Testis (tissue), 3 donors: ENCODE data around the gene IFT22. TPM values are rescaled to one million over a fixed set of nuclear protein-coding genes. Genes with fewer than 3 reads are reported as not detected.

Experiments
- DNase-seq: peaks from one replicate; pipeline ENCODE4 v3.0.0-alpha.2; 2019
- H3K27ac ChIP-seq, 2 donors: fragments of 200-600 bp; sonication (generic); one replicate each; pipeline ENCODE4 v1.5.1; 2019
- H3K27me3 ChIP-seq: fragments of 200-600 bp; sonication (generic); one replicate; pipeline ENCODE4 v1.5.1; 2019
- H3K36me3 ChIP-seq: fragments of 200-600 bp; sonication (generic); one replicate; pipeline ENCODE4 v1.5.1; 2017; ENCODE audit warnings: low read depth; ENCODE audit errors: missing control alignments
- H3K4me1 ChIP-seq: fragments of 200-600 bp; sonication (generic); one replicate; pipeline ENCODE4 v1.5.1; 2019
- H3K4me3 ChIP-seq, 2 donors: fragments of 200-600 bp; sonication (generic); one replicate each; pipeline ENCODE4 v1.5.1; 2017 to 2019
- H3K9me3 ChIP-seq: fragments of 200-600 bp; sonication (generic); one replicate; pipeline ENCODE4 v1.5.1; 2017
- POLR2A ChIP-seq: fragments of 450-650 bp; IDR thresholded peaks from one replicate; pipeline ENCODE4 v1.6.1; 2017; ENCODE audit warnings: antibody characterized with exemption, mild to moderate bottlenecking, moderate library complexity
- WGBS, 2 donors: methylation state at CpG; one replicate each; pipeline ENCODE4 v1.1.5; 2018; 5-methylcytosine and 5-hydroxymethylcytosine counted together
- intact Hi-C: fragments of 100-400 bp; cut with DNase I; formaldehyde crosslinking; loops from one replicate; pipeline ENCODE4 v1.15.1; 2023; ENCODE audit warnings: low total_unique reads
- polyA plus RNA-seq: library from polyadenylated mRNA; stranded (reverse); fragments of 350-450 nt; fragmentation: Illumina TruSeq; extraction: RNeasy Lipid Tissue Mini Kit (QIAGEN cat#74804); gene quantifications from one replicate; pipeline ENCODE4 v1.2.3, GENCODE V29; 2014; ENCODE audit warnings: low read depth, low replicate concordance; ENCODE audit not compliant: insufficient read depth
- total RNA-seq, 2 donors: library from RNA; depleted of rRNA; stranded (reverse); fragments of >200 nt; gene quantifications; one replicate each; pipeline ENCODE4 v1.2.3, GENCODE V29; 2016
- TF ChIP-seq, protein P1 (sequence below), 3 experiments: fragments of 450-650 bp in 2 of 3; fragments of 200-600 bp in 1 of 3; sonication (generic) in 1 of 3; IDR thresholded peaks; one replicate each; pipeline ENCODE4 v1.5.1; 2016 to 2019; ENCODE audit warnings: antibody characterized with exemption in 3 of 3, mild to moderate bottlenecking in 2 of 3, moderate library complexity in 1 of 3

IFT22 gene
- total and polyA plus RNA-seq, 3 donors from 2014 or later = 47.4 to 270 (median 94.6) TPM

DNA sequence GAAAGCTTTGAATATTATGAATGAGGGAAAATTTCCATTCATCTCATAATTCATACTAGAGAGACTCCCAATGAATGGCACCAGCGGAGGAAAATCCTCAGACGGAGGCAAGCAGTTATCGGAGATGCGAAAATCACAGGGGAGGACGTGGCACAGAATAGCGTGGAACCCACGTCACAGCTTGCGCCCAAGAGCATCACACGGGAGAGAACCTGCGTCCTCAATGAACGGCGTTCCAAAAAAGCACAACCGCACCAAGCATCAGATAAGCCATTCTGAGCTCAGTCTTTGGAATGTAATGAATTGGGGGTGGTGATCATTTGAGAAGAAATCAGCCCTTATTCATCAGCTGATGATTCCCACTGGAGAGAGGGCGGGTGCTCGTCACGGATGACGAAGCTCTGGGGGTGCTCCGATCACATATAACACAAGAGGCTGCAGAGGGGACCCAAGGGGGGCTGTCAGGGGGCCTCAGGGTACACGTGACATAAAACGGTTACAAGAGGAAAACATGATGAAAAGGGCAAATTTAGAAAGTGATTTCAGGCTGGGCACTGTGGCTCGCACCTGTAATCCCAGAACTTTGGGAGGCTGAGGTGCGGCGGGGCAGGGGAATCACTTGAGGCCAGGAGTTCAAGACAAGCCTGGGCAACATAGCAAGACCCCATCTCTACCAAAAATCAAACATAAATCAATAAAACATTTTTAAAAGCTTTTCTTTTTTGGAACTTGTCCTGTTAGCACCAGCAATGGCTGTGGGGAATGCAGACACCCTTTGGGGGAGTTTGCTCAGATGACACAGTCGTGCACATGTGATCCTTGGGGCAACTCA lies 42.9 kb downstream of the IFT22 start:
- Histone ChIP-seq H3K9me3 (no peaks in the 10 kb centered on the region), H3K4me3 (no peak overlapping the region), H3K27ac (no peak overlapping the region), H3K36me3 (no peaks in the 10 kb centered on the region), H3K27me3 (no peaks in the 10 kb centered on the region), H3K4me1 (no peaks in the 10 kb centered on the region)
- TF ChIP-seq, protein P1, sequence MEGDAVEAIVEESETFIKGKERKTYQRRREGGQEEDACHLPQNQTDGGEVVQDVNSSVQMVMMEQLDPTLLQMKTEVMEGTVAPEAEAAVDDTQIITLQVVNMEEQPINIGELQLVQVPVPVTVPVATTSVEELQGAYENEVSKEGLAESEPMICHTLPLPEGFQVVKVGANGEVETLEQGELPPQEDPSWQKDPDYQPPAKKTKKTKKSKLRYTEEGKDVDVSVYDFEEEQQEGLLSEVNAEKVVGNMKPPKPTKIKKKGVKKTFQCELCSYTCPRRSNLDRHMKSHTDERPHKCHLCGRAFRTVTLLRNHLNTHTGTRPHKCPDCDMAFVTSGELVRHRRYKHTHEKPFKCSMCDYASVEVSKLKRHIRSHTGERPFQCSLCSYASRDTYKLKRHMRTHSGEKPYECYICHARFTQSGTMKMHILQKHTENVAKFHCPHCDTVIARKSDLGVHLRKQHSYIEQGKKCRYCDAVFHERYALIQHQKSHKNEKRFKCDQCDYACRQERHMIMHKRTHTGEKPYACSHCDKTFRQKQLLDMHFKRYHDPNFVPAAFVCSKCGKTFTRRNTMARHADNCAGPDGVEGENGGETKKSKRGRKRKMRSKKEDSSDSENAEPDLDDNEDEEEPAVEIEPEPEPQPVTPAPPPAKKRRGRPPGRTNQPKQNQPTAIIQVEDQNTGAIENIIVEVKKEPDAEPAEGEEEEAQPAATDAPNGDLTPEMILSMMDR (IDR thresholded peaks at IDR 0.05) = no peak
- no peak for TF ChIP-seq POLR2A
- intact Hi-C loops = no loop called here
- WGBS, 2 donors = 84 to 86% methylated on average over 24 of the region's 24 CpGs
- DNase-seq = no peak

DNA sequence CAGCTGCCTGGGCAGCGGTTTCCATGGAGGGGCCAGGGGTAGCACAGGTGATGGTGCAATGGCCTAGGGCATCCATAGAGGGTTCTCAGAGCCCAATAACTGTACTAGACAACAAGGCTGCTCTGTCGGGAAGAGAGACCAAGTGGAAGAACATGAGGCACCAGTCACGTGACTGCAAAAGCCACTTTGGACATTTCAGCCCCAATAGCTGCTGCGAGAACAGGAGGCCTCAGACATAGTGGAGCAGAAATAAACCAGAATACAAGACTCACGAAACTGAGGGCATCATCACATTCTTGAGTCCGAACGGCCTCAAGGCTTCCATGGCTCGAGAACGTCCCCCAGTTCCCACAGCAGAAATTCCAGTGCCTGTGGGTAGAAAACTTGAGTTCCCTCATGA lies 44.5 kb downstream of the IFT22 start:
- no peaks in the 10 kb centered on the region for H3K36me3 ChIP-seq
- intact Hi-C loops = no loop called here
- no peaks in the 10 kb centered on the region for H3K4me1 ChIP-seq
- H3K27me3 ChIP-seq = no peaks in the 10 kb centered on the region
- H3K27ac ChIP-seq = no peak overlapping the region
- H3K4me3 ChIP-seq = no peak overlapping the region
- H3K9me3 ChIP-seq = no peaks in the 10 kb centered on the region
- DNase-seq = no peak
- TF ChIP-seq, protein P1 (IDR thresholded peaks at IDR 0.05) = no peak
- no peak for TF ChIP-seq POLR2A
- 85 to 87% methylated on average over 9 of the region's 9 CpGs for WGBS, 2 donors

DNA sequence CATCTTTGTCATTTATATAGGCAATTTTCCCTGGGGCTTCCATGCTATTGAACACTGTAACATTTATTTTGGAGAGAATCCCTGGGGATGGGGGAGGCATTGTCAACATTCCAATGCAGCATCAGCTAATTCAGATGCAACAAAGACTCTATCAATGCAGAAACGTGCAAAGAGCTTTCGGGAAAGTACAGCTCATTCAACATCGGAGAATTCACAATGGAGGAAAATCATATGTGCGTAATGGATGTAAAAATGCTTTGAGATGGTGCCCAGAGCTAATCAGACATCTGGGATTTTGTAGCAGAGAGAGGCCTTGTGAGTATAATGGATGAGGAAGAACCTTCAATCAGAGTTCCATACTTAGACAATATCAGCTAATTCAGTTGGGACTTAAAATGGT lies 48.4 kb downstream of the IFT22 start:
- Histone ChIP-seq H3K9me3 (no peaks in the 10 kb centered on the region), H3K36me3 (no peaks in the 10 kb centered on the region), H3K4me3 (no peak overlapping the region), H3K27me3 (no peaks in the 10 kb centered on the region), H3K27ac (no peak overlapping the region), H3K4me1 (no peaks in the 10 kb centered on the region)
- intact Hi-C loops = no loop called here
- 43 to 69% methylated on average over 4 of the region's 4 CpGs for WGBS, 2 donors
- DNase-seq = no peak
- TF ChIP-seq POLR2A = no peak
- TF ChIP-seq, protein P1 (IDR thresholded peaks at IDR 0.05) = no peak

DNA sequence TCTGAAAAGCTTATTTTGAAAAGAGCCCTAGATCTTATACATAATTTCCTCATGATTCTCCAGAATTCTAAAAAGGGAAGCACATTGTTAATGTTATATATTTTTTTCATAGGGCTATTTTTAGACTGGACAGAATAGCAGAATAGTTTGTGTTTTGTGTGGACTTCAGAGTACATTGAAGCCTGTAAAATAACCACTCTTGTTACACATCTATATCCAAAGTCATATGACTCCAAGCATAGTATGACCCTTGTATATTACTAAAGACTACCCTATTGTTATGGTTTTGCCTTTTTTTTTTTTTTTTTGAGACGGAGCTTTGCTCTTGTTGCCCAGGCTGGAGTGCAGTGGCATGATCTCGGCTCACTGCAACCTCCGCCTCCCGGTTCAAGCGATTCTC lies 50.6 kb downstream of the IFT22 start:
- no peaks in the 10 kb centered on the region for H3K9me3 ChIP-seq
- intact Hi-C loops = no loop called here
- H3K4me1 ChIP-seq = no peaks in the 10 kb centered on the region
- H3K27ac ChIP-seq = no peak overlapping the region
- no peaks in the 10 kb centered on the region for H3K27me3 ChIP-seq
- no peak for DNase-seq
- TF ChIP-seq POLR2A = no peak
- TF ChIP-seq, protein P1 (IDR thresholded peaks at IDR 0.05) = no peak
- no peaks in the 10 kb centered on the region for H3K36me3 ChIP-seq
- WGBS, 2 donors = 84 to 85% methylated on average over 5 of the region's 5 CpGs
- no peak overlapping the region for H3K4me3 ChIP-seq

DNA sequence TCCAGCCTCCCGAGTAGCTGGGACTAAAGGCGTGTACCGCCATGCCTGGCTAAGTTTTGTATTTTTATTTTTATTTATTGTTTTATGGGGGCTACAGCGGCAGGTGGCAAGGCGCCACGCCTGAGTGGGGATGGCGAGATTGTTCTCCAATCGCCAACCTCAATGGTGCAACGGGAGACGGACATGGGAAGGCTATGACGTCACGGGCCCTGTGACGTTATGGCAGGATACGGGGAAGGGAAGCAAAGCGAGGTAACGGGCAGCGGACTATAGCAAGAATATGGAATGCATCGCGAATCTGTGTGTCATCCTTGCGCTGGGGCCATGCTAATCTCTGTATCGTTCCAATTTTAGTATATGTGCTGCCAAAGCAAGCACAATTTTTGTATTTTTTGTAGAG lies 51.9 kb downstream of the IFT22 start:
- intact Hi-C loops = no loop called here
- WGBS, 2 donors = 60 to 83% methylated on average over 21 of the region's 21 CpGs

More for the DNA sequence above, 51.9 kb downstream of the IFT22 start:
- Histone ChIP-seq H3K4me3 (peak overlapping the region in 1 of 2 donors; percentile 20), H3K9me3 (no peaks in the 10 kb centered on the region), H3K4me1 (no peaks in the 10 kb centered on the region), H3K27me3 (no peaks in the 10 kb centered on the region), H3K36me3 (no peaks in the 10 kb centered on the region), H3K27ac (no peak overlapping the region)
- peak; percentile 51 for DNase-seq
- no peak for TF ChIP-seq POLR2A
- TF ChIP-seq, protein P1 (IDR thresholded peaks at IDR 0.05) = no peak
